SU-DHL-6 (cell line): Measurements from ENCODE around the gene PPP1R8.
"Not testable (repeated sequence)": the region's sequence is repeated elsewhere in the genome, so short reads cannot be mapped to it uniquely, and the experiment has no call there.

Source experiments
- H2AFZ ChIP-seq: fragments of 200-600 bp; sonication (generic); 2 replicates; pipeline ENCODE4 v1.6.1; 2014; ENCODE audit warnings: low read depth, mild to moderate bottlenecking, moderate library complexity, mixed read lengths, antibody characterized with exemption, low read length; ENCODE audit not compliant: severe bottlenecking
- H3F3A ChIP-seq: fragments of 200-600 bp; shearing (Covaris generic); 2 replicates; pipeline ENCODE4 v1.6.0; 2016; ENCODE audit warnings: antibody characterized with exemption, mild to moderate bottlenecking; ENCODE audit not compliant: insufficient read depth
- H3K27ac ChIP-seq: fragments of 200-600 bp; sonication (generic); 2 replicates; pipeline ENCODE4 v1.5.1; 2016; ENCODE audit warnings: low read depth, mild to moderate bottlenecking, low read length, moderate library complexity, mixed read lengths
- H3K27me3 ChIP-seq: fragments of 200-600 bp; sonication (generic), shearing (Covaris generic); 2 replicates; pipeline ENCODE4 v1.6.0; 2014; ENCODE audit warnings: mild to moderate bottlenecking, low read length
- H3K36me3 ChIP-seq: fragments of 200-600 bp; sonication (generic); 2 replicates; pipeline ENCODE4 v1.6.1; 2014; ENCODE audit warnings: mild to moderate bottlenecking, low read length, mixed read lengths
- H3K4me2 ChIP-seq: fragments of 300-600, 200-600 bp; shearing (Covaris generic), sonication (generic); 2 replicates; pipeline ENCODE4 v1.6.0; 2014; ENCODE audit warnings: low read length, low read depth, mild to moderate bottlenecking; ENCODE audit not compliant: poor library complexity, severe bottlenecking
- H3K4me3 ChIP-seq: fragments of 200-600 bp; sonication (generic); 2 replicates; pipeline ENCODE4 v1.5.1; 2014; ENCODE audit warnings: antibody characterized with exemption, low read length, mild to moderate bottlenecking, mixed read lengths; ENCODE audit not compliant: insufficient read depth, poor library complexity, severe bottlenecking
- H3K79me2 ChIP-seq: fragments of 200-600 bp; sonication (generic); 2 replicates; pipeline ENCODE4 v1.6.1; 2014; ENCODE audit warnings: mild to moderate bottlenecking, low read length, moderate library complexity; ENCODE audit not compliant: insufficient read depth
- H3K9ac ChIP-seq: fragments of 200-600 bp; sonication (generic); 2 replicates; pipeline ENCODE4 v1.7.0; 2014; ENCODE audit warnings: mild to moderate bottlenecking, low read length
- H3K9me2 ChIP-seq: fragments of 200-600 bp; sonication (generic); replicated peaks from 2 replicates; pipeline ENCODE4 v1.6.1; 2014; ENCODE audit warnings: low read length; ENCODE audit not compliant: insufficient read depth
- H3K9me3 ChIP-seq: fragments of 200-600 bp; sonication (generic); 2 replicates; pipeline ENCODE4 v1.6.1; 2014; ENCODE audit warnings: low read length, mixed read lengths; ENCODE audit not compliant: insufficient read depth
- H4K20me1 ChIP-seq: fragments of 200-600 bp; sonication (generic); 2 replicates; pipeline ENCODE4 v1.6.1; 2014; ENCODE audit warnings: low read depth, mild to moderate bottlenecking, antibody characterized with exemption, low read length, moderate library complexity, mixed read lengths
- CTCF ChIP-seq: fragments of 200-600 bp; sonication (generic); IDR thresholded peaks from one replicate; pipeline ENCODE4 v1.5.1; 2017; ENCODE audit warnings: antibody characterized with exemption, mild to moderate bottlenecking, low read length, moderate library complexity; ENCODE audit not compliant: insufficient read depth, poor library complexity, severe bottlenecking
- EZH2phosphoT487 ChIP-seq: fragments of 200-600 bp; sonication (generic), shearing (Covaris generic); conservative IDR thresholded peaks from 2 replicates; pipeline ENCODE4 v1.6.1; 2018; ENCODE audit warnings: mild to moderate bottlenecking, antibody characterized with exemption, low read length, moderate library complexity, mixed read lengths

The PPP1R8 gene

GRCh38 chr1:27785781-27786455, 44.7 kb upstream of the PPP1R8 start:
- H3K9me2 ChIP-seq, result no peaks in the 10 kb centered on the region
- no peaks in the 10 kb centered on the region for H3F3A ChIP-seq
- H3K36me3 ChIP-seq, result 0 out of 2 replicates have a peak, but pooled peaks cover 7% of the 10 kb centered on the region
- H3K27me3 ChIP-seq, result no peaks in the 10 kb centered on the region
- TF ChIP-seq EZH2phosphoT487 (no peak), CTCF (no peak)
- no peak overlapping the region for H3K4me3 ChIP-seq
- H3K9ac ChIP-seq, result no peak overlapping the region
- H3K79me2 ChIP-seq, result peaks cover 43% of the 10 kb centered on the region
- no peak overlapping the region for H3K4me2 ChIP-seq
- H4K20me1 ChIP-seq, result 0 out of 2 replicates have a peak, but pooled peaks cover 7% of the 10 kb centered on the region
- H2AFZ ChIP-seq, result no peak overlapping the region
- no peaks in the 10 kb centered on the region for H3K9me3 ChIP-seq
- H3K27ac ChIP-seq, result no peak overlapping the region

GRCh38 chr1:27787895-27788294, 42.7 kb upstream of the PPP1R8 start:
- H3K9me3 ChIP-seq, result no peaks in the 10 kb centered on the region
- TF ChIP-seq EZH2phosphoT487 (no peak), CTCF (no peak)
- H3K4me2 ChIP-seq, result no peak overlapping the region
- H3K79me2 ChIP-seq, result peaks cover 30% of the 10 kb centered on the region
- H3K36me3 ChIP-seq, result peaks cover 11% of the 10 kb centered on the region; the same call in 1 of the 2 replicates
- H3K4me3 ChIP-seq, result no peak overlapping the region
- H3K27me3 ChIP-seq, result no peaks in the 10 kb centered on the region
- no peak overlapping the region for H2AFZ ChIP-seq
- no peak overlapping the region for H3K27ac ChIP-seq
- 0 out of 2 replicates have a peak, but pooled peaks cover 7% of the 10 kb centered on the region for H4K20me1 ChIP-seq
- H3K9ac ChIP-seq, result no peak overlapping the region
- H3K9me2 ChIP-seq, result no peaks in the 10 kb centered on the region
- H3F3A ChIP-seq, result no peaks in the 10 kb centered on the region; the same call in 1 of the 2 replicates

GRCh38 chr1:27789540-27790041, 41.0 kb upstream of the PPP1R8 start:
- TF ChIP-seq EZH2phosphoT487 (no peak), CTCF (no peak)
- H3K36me3 ChIP-seq, result peaks cover 16% of the 10 kb centered on the region; the same call in 1 of the 2 replicates
- H2AFZ ChIP-seq, result no peak overlapping the region
- no peaks in the 10 kb centered on the region for H3K27me3 ChIP-seq
- H3F3A ChIP-seq, result no peaks in the 10 kb centered on the region; the same call in 1 of the 2 replicates
- H3K9ac ChIP-seq, result no peak overlapping the region
- H3K4me2 ChIP-seq, result no peak overlapping the region
- no peak overlapping the region for H3K27ac ChIP-seq
- H3K79me2 ChIP-seq, result peaks cover 22% of the 10 kb centered on the region; the same call in 1 of the 2 replicates
- no peak overlapping the region for H3K4me3 ChIP-seq
- H4K20me1 ChIP-seq, result 0 out of 2 replicates have a peak, but pooled peaks cover 7% of the 10 kb centered on the region
- no peaks in the 10 kb centered on the region for H3K9me3 ChIP-seq
- H3K9me2 ChIP-seq, result no peaks in the 10 kb centered on the region

- H3K9me2 ChIP-seq, H3F3A ChIP-seq, H3K4me3 ChIP-seq, H2AFZ ChIP-seq, H3K27me3 ChIP-seq, H3K9ac ChIP-seq, H3K9me3 ChIP-seq, H3K4me2 ChIP-seq, H3K27ac ChIP-seq, H4K20me1 ChIP-seq: not testable (repeated sequence)
- Histone ChIP-seq H3K36me3 (peaks cover 16% of the 10 kb centered on the region; the same call in 1 of the 2 replicates), H3K79me2 (peaks cover 19% of the 10 kb centered on the region; the same call in 1 of the 2 replicates)
Observed at GRCh38 chr1:27790270-27790669, 40.3 kb upstream of the PPP1R8 start.
